Stimulated activated CD4-positive, alpha-beta T cell treated with anti-CD3 and anti-CD28 coated beads, TNF-alpha, amount 100 ng/mL, for 1 hour (primary cell): Measurements from ENCODE around the gene BBS2.
"Not testable (repeated sequence)": the region's sequence is repeated elsewhere in the genome, so short reads cannot be mapped to it uniquely, and the experiment has no call there.

ENCODE experiments used
- DNase-seq, 3 donors: peaks; one replicate each; pipeline ENCODE4 v3.0.0-alpha.2; 2020; ENCODE audit warnings: low read depth in 3 of 3, low spot score in 1 of 3

The BBS2 gene

DNA sequence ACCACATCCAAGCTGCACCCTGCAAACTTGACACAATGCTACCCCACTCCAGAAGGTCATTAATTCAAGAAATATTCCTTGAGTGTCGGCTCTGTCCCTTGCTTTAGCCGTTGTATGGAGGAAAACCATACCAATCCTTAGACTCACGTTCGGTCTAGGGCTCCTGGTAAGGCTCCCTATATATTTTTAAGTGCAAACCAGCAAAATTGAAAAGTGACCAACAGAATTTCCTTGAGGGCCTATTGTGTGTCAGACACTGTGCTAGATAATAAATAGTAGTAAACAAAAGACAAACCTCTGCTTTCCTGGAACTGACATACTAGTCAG is 390 bp upstream of the BBS2 start:
- no peak for DNase-seq

DNA sequence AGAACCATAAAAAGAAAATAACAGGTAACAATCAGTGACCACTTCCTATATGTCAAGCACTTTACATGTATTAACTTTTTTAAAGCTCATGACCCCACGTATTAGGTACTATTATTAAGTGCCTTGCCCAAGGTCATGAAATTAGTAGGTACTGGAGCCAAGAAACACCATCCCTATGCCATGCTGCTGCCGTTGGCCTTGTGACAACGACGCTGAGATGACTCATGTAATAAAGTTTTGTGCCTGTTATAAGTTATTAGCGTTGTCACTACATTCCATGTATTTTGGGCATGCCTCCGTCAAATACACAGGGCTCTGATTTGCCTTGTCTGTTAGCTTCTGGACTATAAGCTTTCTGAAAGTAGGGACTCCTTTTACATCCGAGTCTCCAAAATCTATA is 1.4 kb downstream of the BBS2 start:
- DNase-seq: no peak

GRCh38 chr16:56517206-56517605 is 2.6 kb downstream of the BBS2 start:
- no peak for DNase-seq

DNA sequence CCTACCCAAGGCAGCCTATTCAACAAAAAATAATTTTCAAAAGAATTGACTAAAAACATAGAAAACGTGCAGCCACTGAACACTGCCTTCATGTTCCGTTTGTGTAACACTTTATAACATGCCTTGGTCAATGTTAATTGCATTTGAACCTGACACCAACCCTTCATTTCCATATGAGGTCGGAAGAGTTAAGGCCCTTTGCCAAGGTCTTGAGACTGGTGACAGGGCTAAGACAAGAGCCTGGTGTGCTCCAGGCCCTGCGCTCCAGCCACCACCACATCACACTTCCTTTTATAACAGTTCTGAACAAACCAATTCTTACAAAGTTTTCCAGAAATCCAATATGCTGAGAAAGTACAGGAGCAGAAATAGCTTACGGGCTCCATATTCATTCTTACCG is 4.2 kb downstream of the BBS2 start:
- DNase-seq: no peak

DNA sequence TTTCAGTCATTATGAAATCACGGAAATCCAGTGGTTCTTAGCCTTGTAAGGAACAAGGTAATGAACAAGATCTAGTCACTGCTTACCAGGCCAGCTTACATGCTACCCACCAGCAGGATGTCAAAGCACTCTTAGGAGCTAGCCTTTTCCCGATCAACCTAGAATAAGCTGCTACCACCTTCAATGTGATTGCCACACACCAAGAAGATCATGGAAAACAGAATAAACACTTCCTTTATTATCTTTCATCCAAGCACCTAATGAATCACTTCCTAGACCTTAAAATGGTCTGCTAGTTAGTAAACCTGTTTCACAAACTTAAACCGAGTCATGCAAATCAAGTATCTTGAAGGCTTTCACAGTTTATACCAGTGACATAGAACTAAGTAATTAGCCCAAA is 5.0 kb downstream of the BBS2 start:
- no peak for DNase-seq

DNA sequence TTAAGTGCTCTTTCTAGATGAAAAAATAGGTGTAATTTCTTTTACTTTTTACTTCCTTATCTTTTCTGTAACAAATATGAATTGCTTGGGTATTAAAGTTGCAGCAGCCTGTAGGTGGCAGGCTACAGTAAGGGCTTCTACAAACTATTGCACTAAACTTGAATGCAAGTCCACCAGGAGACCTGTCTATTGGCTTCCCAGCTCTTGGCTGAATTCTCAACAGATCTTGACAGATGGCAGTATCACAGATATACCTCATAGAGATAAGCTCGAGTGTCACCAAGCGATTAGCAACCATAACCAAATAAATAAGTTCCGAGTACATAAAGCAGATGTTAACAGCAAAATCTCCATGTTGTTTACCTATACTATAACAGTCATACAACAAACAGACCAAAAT is 5.9 kb downstream of the BBS2 start:
- no peak for DNase-seq

GRCh38 chr16:56513091-56513490 is 6.7 kb downstream of the BBS2 start:
- no peak for DNase-seq

DNA sequence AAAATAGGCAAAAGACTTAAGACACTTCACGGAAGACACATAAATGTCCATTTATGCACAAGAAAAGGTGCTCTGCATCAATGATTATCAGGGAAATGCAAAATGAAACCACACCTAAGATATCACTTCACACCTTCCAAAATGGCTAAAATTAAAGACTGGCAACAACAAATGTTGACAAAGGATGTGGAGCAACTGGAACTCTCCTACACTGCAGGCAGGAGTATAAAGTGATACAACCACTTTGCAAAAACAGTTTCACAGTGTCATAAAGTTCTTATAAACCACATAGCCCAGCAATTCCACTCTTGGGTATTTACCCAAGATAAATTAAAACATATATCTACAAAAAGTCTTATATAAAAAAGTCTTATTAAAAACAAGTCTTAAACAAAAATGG is 7.8 kb downstream of the BBS2 start:
- DNase-seq: no peak

- no peak for DNase-seq
Observed at GRCh38 chr16:56510544-56510943, 9.3 kb downstream of the BBS2 start.

GRCh38 chr16:56506941-56507340 is 12.9 kb downstream of the BBS2 start:
- DNase-seq: no peak

- DNase-seq: no peak
Observed at GRCh38 chr16:56505181-56505580, 14.6 kb downstream of the BBS2 start.

DNA sequence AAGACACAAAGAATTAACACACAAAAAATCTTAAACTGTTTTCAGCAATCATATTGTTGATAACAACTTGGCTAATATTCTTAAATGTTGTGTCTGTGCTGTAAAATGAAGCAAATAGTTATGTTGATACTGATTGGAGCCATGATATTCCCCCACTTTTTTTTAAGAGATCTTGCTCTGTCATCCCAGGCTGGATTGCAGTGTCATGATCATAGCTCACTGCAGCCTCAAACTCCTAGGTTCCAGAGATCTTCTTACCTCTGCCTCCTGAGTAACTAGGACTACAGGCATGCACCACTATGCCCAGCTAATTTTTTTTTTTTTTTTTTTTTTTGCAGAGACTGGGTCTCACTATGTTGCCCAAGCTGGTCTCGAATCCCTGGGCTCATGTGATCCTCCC is 26.0 kb downstream of the BBS2 start:
- DNase-seq: no peak

DNA sequence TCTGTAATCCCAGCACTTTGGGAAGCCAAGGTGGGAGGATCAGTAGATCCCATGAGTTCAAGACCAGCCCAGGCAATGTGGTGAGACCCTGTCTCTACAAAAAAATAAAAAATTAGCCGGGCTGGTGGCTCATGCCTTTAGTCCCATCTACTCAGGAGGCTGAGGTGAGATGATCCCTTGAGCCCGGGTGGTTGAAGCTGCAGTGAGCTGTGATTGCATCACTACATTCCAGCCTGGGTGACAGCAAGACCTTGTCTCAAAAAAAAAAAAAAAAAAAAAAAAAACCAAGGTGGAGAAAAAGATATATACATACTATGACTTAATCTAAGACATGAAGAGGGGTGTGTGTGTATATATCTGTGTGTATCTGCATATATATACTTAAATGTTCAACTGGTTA is 26.7 kb downstream of the BBS2 start:
- DNase-seq: no peak

DNA sequence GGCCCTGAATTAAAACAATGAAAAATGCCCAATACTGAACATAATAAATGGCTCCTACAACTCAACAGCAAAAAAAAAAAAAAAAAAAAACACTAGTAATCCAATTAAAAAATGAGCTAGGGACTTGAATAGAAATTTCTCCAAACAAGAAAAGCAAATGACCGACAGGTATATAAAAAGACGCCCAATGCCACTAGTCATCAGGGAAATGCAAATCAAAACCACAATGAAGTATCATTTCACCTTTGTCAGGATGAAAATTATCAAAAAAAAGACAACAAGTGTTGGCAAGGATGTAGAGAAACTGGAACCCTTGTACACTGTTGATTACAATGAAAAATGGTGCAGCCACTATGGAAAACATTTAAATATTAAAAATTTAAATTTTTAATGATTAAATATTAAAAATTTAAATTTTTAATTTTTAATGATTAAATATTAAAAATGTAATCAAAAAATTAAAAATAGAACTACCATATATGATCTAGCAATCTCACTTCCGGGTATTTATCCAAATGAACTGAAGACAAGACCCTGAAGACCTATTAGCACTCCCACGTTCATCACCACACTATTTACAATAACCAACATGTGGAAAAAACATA is 28.1 kb downstream of the BBS2 start:
- no peak for DNase-seq

DNA sequence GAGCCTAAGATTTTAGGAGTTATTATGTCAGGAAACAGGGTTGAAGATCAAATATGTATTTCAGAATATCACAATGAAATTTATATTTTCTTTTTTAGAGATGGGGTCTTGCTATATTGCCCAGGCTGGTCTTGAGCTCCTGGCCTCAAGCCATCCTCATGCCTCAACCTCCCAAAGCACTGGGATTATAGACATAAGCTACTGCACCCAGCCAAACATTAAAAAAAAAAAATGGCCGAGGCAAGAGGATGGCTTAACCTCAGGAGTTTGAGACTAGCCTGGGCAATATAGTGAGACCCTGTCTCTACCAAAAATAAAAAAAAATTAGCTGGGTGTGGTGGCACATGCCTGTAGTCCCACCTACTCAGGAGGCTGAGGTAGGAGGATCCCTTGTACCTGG is 31.0 kb downstream of the BBS2 start:
- DNase-seq: not testable (repeated sequence)

DNA sequence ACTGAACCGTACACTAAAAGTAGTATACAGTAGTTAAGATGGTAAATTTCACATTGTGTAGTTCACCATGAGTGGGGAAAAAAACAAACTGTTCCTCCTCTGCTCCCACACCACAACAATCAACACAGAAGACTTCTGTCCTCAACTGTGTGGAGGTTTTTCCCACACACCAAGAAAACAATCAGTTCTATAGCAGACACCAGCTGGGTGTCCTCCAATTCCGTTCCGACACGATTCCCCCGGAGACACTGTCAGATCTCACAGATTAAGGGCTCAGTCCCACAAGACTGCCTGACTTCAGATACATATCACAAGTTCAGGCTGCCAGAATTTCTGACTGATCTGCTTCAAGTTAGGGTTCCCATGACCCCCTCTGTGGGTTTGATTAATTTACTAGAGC is 31.8 kb downstream of the BBS2 start:
- no peak for DNase-seq

GRCh38 chr16:56483394-56483793 is 36.4 kb downstream of the BBS2 start:
- no peak for DNase-seq

- no peak for DNase-seq
Observed at GRCh38 chr16:56482683-56483236, 37.1 kb downstream of the BBS2 start.

DNA sequence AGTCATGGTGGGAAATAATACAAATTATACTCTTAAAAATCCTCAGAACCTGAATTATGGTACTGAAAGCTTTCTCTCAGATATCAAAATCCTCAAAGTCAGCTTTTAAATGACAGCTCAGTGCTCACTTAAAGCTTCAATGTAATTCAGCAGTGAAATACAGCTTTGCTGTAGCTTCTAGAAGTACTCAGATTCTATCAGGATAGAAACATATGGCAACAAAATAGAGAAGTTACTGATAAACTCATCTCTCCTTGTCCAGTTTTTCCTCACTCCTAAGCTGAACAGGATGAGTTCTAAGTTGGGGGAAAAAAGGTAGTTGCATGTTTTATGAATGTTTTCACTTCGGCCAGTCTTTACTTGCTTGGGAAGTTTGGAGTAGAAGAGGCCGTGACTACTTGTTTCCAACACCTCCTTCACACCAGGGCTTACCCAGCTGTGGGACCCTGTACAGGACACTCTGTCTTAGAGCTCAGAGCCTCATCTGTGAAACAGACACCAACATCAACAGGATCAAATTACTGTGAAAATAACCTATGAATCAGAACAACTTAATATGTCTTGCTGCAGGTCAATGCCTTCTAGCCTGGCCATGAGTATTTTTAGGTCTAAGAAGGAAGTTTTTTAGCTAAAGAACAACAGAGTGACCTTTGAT is 38.2 kb downstream of the BBS2 start:
- DNase-seq: no peak

DNA sequence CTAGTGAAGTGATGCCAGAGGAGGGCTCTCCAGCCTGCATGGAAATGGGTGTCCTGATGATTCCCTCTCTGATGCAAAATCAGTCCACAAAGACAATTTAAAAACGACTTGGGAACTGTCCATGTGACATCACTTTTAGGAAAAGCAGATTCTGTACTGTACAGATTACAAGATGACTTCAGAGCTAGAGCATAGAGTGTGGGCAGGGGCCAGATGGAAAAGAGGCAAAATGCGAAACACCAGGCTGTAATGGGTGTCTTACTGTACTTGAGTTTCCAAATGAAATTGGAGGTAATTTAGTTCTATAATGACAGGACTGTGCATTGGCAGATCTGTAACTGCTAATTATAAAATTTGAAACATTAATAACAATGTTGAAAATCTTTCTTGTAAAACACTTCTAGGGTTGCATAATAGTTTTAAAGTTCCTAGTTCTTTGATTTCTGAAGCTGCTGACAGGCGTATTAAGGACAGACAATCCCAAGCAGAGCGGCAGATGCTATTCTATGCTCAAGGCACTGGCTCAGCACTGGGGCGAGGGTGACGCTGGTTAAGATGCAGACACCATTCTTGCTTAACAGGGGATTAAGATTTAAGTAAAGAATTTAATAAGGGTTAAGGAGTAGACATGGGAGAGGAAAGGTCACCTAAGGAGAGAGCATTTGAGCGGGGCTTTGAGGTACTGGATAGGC is 38.9 kb downstream of the BBS2 start:
- DNase-seq: no peak

DNA sequence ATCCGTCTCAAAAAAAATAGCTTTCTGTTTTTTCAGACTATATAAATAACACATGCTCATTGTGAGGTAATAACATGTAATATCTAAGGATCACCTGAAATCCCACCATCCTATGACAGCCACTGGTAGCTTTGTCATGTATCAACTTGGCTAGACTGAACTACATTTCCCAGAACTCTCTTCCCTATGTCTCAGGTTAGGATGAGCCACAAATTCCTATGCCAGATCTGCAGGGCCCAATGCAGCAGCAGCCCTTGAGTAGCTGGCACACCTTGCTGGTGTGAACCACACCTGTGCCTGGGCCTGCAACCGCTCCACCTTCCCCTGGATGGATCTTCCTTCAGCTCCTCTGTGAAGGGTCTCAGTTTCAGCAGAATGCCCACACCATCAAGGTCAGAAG is 40.4 kb downstream of the BBS2 start:
- no peak for DNase-seq

DNA sequence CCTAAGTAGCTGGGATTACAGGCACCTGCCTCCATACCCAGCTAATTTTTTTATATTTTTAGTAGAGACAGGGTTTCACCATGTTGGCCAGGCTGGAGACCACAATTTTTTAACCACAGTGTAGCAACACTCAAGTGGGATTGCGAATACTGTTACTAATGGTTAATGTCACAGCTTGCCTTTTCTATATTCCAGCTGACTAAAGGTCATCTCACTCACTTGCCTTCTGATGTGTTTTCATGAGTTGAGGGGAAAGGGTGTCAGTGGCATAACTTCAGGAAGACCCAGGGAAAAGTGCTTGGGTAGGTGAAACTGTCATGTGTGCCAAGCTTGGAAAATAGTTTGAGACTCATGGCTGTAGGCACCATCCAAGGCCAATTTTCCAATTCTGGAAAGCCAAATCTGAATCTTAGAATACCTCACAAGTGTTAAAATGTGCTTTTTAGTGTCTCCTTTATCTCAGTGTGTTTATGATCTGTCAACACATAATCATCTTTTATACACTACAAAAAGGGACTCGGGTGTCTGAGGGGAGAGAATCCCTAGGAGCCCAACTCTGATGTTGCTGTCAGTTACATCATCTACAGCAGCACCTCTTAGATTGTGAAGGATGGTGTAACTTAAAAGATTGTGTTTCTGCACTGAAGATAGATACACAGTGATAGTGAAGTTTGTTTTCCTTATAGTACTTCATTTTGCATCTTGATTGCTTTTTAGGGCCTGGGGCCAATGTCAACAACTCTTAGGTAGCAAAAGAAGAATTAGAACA is 41.4 kb downstream of the BBS2 start:
- no peak for DNase-seq
